Esophagus squamous epithelium (tissue), 5 donors: ENCODE data around the gene ADARB2. TPM values are rescaled to one million over a fixed set of nuclear protein-coding genes. Genes with fewer than 3 reads are reported as not detected.
A peak's percentile ranks its signal among the peaks of the same experiment; 100 is the strongest.

Experiments
- DNase-seq: peaks from one replicate; lab custom pipeline; 2025; lab: John Stamatoyannopoulos, UW
- H3K27ac ChIP-seq, 4 donors: fragments of 200-600 bp; sonication (generic); one replicate each; pipeline ENCODE4 v1.5.1; 2016 to 2019; ENCODE audit warnings: mild to moderate bottlenecking in 1 of 4
- H3K27me3 ChIP-seq, 4 donors: fragments of 200-600 bp; sonication (generic); 1 replicate in 3 of 4; 2 replicates in 1 of 4; pipeline versions ENCODE4 v1.5.1 to v1.6.0; 2017 to 2021; ENCODE audit warnings: antibody characterized with exemption in 1 of 4
- H3K36me3 ChIP-seq, 3 donors: fragments of 200-600 bp; sonication (generic); one replicate each; pipeline ENCODE4 v1.5.1; 2016 to 2019
- H3K4me1 ChIP-seq, 3 donors: fragments of 200-600 bp; sonication (generic); one replicate each; pipeline ENCODE4 v1.5.1; 2017 to 2019
- H3K4me3 ChIP-seq, 4 donors: fragments of 200-600 bp; sonication (generic); 1 replicate in 3 of 4; 2 replicates in 1 of 4; pipeline ENCODE4 v1.5.1; 2016 to 2019; ENCODE audit warnings: mild to moderate bottlenecking in 2 of 4, moderate library complexity in 1 of 4
- H3K9me3 ChIP-seq, 3 donors: fragments of 200-600 bp; sonication (generic); one replicate each; pipeline ENCODE4 v1.5.1; 2016 to 2019
- CTCF ChIP-seq, 6 experiments: fragments of 450-650 bp in 4 of 6; fragments of 200-600 bp in 2 of 6; sonication (generic) in 2 of 6; IDR thresholded peaks; one replicate each; pipeline ENCODE4 v1.5.1; 2016 to 2019; ENCODE audit warnings: antibody characterized with exemption in 6 of 6, mild to moderate bottlenecking in 4 of 6, moderate library complexity in 4 of 6
- POLR2A ChIP-seq, 4 donors: fragments of 450-650 bp; IDR thresholded peaks; one replicate each; pipeline ENCODE4 v1.6.1; 2017; ENCODE audit warnings: antibody characterized with exemption in 4 of 4, mild to moderate bottlenecking in 4 of 4, moderate library complexity in 3 of 4
- WGBS, 2 donors: methylation state at CpG; one replicate each; pipeline ENCODE4 v1.1.5; 2018; 5-methylcytosine and 5-hydroxymethylcytosine counted together
- intact Hi-C: fragments of 100-400 bp; cut with DNase I; formaldehyde crosslinking; loops from one replicate; pipeline ENCODE4 v1.15.0; 2022
- total RNA-seq, 4 donors: library from RNA; depleted of rRNA; stranded (reverse); fragments of >200 nt; gene quantifications; one replicate each; pipeline ENCODE4 v1.1.0, GENCODE V29; 2016
- donor health status: DM: yes; HTN: yes; CAD: no.

Gene ADARB2
- total RNA-seq, 4 donors from 2014 or later = 0.21 to 3.5 (median 1.5) TPM

DNA sequence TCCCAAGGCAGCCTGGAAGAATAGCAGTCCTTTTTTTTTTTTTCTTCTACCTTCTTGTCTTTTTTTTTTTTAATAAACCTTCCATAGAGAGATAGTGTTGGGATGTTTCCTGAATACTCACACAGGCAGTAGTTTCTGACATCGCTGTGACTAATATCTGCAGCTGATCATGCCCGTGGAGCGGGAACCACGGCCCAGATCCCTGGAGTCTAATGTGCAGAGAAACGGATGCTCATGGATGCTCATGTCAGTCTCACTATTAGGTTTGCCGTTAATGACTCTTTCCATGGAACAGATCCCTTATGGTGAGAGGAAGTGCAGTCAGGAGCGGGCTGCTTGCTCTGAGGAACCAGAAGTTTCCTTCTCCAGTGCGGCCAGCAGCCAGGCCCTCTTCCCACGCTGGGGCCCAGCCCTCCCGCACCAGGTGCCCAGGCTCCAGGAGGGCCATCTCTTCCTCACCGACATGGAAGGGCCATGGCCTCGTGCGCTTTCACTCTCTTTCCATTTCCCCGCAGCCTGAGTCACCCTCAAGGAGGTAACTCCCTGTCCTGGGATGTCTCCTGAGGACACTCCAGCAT is 548.7 kb downstream of the ADARB2 start:
- Histone ChIP-seq H3K9me3 (no peaks in the 10 kb centered on the region), H3K4me3 (no peak overlapping the region), H3K27me3 (no peaks in the 10 kb centered on the region), H3K27ac (no peak overlapping the region), H3K4me1 (peaks cover 0 to 7% (median 0%) of the 10 kb centered on the region in 3 donors), H3K36me3 (no peaks in the 10 kb centered on the region)
- no peak for DNase-seq
- no peak for TF ChIP-seq POLR2A (IDR thresholded peaks at IDR 0.05)
- no peak for TF ChIP-seq CTCF (IDR thresholded peaks at IDR 0.05)
- 61 to 78% methylated on average over 8 to 13 of the region's 14 CpGs for WGBS, 2 donors
- intact Hi-C loops = no loop called here

DNA sequence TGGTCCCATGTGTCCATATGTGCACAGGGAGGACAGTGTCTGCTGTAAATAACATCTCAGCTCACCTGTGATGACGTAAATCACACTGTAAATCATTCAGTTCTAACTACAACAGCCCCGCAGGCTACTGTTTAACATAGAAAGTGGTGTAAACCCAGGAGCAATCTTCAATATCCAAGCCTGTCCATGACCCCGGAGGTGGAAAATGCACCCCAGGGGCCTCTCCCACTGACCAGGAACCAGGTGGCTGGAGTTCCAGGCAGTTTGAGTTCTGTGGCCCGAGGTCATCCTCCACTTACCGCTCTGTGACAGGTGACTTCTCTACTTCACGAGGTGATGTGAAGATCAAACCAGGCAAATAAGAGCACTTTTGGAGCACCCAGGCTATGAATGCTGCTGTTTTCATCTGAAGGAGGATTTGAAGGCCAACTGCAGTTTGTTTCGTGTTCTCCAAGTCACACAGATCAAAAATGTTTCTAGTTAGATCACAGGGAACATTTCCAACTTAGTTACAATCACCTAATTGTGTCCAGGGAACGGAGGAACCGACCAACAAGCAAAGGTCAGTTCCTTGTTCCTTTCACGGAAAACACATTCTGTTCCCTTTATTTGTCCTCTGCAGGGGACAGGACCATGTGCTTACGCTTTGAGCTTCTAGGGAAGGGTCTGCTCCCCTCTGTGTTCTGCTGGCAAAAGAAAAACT is 549.3 kb downstream of the ADARB2 start:
- no peak overlapping the region for H3K4me3 ChIP-seq
- no peaks in the 10 kb centered on the region for H3K27me3 ChIP-seq
- 77 to 81% methylated on average over 10 of the region's 11 CpGs for WGBS, 2 donors
- H3K27ac ChIP-seq = peak overlapping the region in 1 of 4 donors; percentile 33
- no peak for DNase-seq
- intact Hi-C loops = no loop called here
- no peaks in the 10 kb centered on the region for H3K9me3 ChIP-seq
- peaks cover 0 to 7% (median 0%) of the 10 kb centered on the region in 3 donors for H3K4me1 ChIP-seq
- H3K36me3 ChIP-seq = no peaks in the 10 kb centered on the region
- no peak for TF ChIP-seq CTCF (IDR thresholded peaks at IDR 0.05)
- no peak for TF ChIP-seq POLR2A (IDR thresholded peaks at IDR 0.05)

DNA sequence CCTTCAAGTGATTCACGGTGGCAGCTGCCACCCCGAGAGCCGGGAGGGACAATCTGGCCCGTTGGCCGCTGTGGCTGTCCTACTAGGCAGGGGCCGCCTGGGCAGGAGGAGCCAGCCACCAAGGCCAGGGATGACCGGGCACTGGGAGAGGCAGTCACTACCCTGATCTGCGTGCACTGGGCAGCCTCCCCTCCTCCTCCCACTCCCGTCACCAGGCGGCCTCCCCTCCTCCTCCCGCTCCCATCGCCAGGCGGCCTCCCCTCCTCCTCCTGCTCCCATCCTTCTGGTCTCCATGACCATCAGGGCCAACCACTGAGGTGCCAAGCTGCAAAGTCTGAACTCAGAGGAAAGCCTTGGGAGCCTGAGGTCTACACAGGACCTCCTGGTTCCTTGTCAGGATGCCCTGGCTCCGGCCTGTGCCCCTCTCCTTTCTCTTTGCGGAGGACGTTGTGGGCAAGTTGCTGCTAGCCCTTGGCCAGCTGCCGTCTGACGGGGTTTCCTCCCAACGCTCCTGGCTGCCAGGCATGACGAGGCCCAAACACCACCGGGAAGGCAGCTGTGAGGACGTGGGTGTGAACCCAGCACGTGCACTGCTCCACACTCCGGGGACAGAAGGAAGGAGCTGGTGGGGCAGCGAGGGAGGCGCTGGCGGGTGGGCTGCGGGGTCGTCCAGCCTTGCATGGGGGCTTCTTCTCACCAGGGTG is 550.0 kb downstream of the ADARB2 start:
- no peak for TF ChIP-seq POLR2A (IDR thresholded peaks at IDR 0.05)
- no peak for TF ChIP-seq CTCF (IDR thresholded peaks at IDR 0.05)
- 69 to 88% methylated on average over 10 to 15 of the region's 29 CpGs for WGBS, 2 donors
- no peak for DNase-seq
- Histone ChIP-seq H3K4me1 (peaks cover 0 to 7% (median 0%) of the 10 kb centered on the region in 3 donors), H3K27ac (peak overlapping the region in 1 of 4 donors; percentile 33), H3K9me3 (no peaks in the 10 kb centered on the region), H3K4me3 (no peak overlapping the region), H3K36me3 (no peaks in the 10 kb centered on the region), H3K27me3 (no peaks in the 10 kb centered on the region)
- intact Hi-C loops = no loop called here

DNA sequence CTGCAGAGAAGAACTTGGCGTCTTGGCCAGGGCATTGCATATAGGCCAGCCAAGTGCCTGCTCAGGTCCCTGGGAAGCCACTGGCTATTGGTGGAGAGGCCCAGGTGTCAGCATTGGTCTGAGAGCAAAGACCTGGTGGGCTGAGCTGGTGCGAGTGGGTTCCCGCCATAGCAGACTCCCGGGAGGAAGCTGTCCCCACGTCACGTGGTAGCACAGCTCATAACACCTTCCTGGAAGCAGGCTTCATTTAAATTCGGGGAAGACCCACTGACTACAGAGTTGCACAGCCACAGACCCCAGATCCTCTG is 550.7 kb downstream of the ADARB2 start:
- no peak for DNase-seq
- H3K36me3 ChIP-seq = no peaks in the 10 kb centered on the region
- no peak overlapping the region for H3K27ac ChIP-seq
- intact Hi-C loops = no loop called here
- no peak overlapping the region for H3K4me3 ChIP-seq
- TF ChIP-seq POLR2A (IDR thresholded peaks at IDR 0.05) (no peak), CTCF (IDR thresholded peaks at IDR 0.05) (no peak)
- WGBS, 2 donors = 48 to 75% methylated on average over 2 to 4 of the region's 7 CpGs
- no peaks in the 10 kb centered on the region for H3K9me3 ChIP-seq
- peaks cover 0 to 7% (median 0%) of the 10 kb centered on the region in 3 donors for H3K4me1 ChIP-seq
- H3K27me3 ChIP-seq = no peaks in the 10 kb centered on the region
